Uterus (tissue), 4 donors: ENCODE results near the gene EPB41. TPM values are rescaled to one million over a fixed set of nuclear protein-coding genes. Genes with fewer than 3 reads are reported as not detected.
"Not testable (repeated sequence)": the region's sequence is repeated elsewhere in the genome, so short reads cannot be mapped to it uniquely, and the experiment has no call there.

Experiments used
- DNase-seq, 2 donors: peaks; one replicate each; pipeline ENCODE4 v3.0.0-alpha.2; 2019 to 2020
- H3K27ac ChIP-seq, 2 donors: fragments of 200-600 bp; sonication (generic); 1 replicate in 1 of 2; 2 replicates in 1 of 2; pipeline ENCODE4 v1.5.1; 2016 to 2018
- H3K27me3 ChIP-seq, 2 donors: fragments of 200-600 bp; sonication (generic); one replicate each; pipeline ENCODE4 v1.5.1; 2018 to 2019; ENCODE audit warnings: control low read depth in 1 of 2
- H3K36me3 ChIP-seq, 2 donors: fragments of 200-600 bp; sonication (generic); one replicate each; pipeline ENCODE4 v1.5.1; 2019; ENCODE audit warnings: control low read depth in 1 of 2
- H3K4me1 ChIP-seq, 2 donors: fragments of 200-600 bp; sonication (generic); one replicate each; pipeline ENCODE4 v1.5.1; 2018 to 2019; ENCODE audit warnings: control low read depth in 1 of 2
- H3K4me3 ChIP-seq, 2 donors: fragments of 200-600 bp; sonication (generic); 1 replicate in 1 of 2; 2 replicates in 1 of 2; pipeline ENCODE4 v1.5.1; 2018 to 2019; ENCODE audit warnings: mild to moderate bottlenecking in 1 of 2
- H3K9me3 ChIP-seq, 2 donors: fragments of 200-600 bp; sonication (generic); one replicate each; pipeline ENCODE4 v1.5.1; 2019; ENCODE audit warnings: control low read depth in 1 of 2
- CTCF ChIP-seq, 4 experiments: fragments of 200-600 bp in 2 of 4; fragments of 450-650 bp in 2 of 4; sonication (generic) in 2 of 4; IDR thresholded peaks; one replicate each; pipeline ENCODE4 v1.5.1; 2016 to 2019; ENCODE audit warnings: antibody characterized with exemption in 4 of 4, mild to moderate bottlenecking in 2 of 4, moderate library complexity in 1 of 4
- POLR2A ChIP-seq, 2 donors: fragments of 450-650 bp; IDR thresholded peaks; one replicate each; pipeline ENCODE4 v1.6.1; 2016; ENCODE audit warnings: antibody characterized with exemption in 2 of 2, mild to moderate bottlenecking in 1 of 2, moderate library complexity in 1 of 2
- intact Hi-C: fragments of 100-400 bp; cut with DNase I; formaldehyde crosslinking; loops from one replicate; pipeline ENCODE4 v1.15.1; 2023; ENCODE audit warnings: low total_unique reads
- total RNA-seq, 4 donors: library from RNA; depleted of rRNA in 3 of 4; stranded (reverse); fragments of >200 nt in 3 of 4; gene quantifications; one replicate each; pipeline versions ENCODE4 v1.1.0 to v1.2.4, GENCODE V29; 2014 to 2023
- donor health status: DM: yes; HTN: yes; CAD: no.

EPB41 gene
- total RNA-seq, 4 donors from 2014 or later, result 16.2 to 1,146 (median 45.4) TPM

GRCh38 chr1:29128739-29129138, 214.4 kb downstream of the EPB41 start:
- Histone ChIP-seq H3K9me3 (no peaks in the 10 kb centered on the region), H3K4me1 (no peaks in the 10 kb centered on the region), H3K27ac (no peak overlapping the region), H3K27me3 (no peaks in the 10 kb centered on the region), H3K4me3 (no peak overlapping the region), H3K36me3 (no peaks in the 10 kb centered on the region)
- no peak for DNase-seq
- intact Hi-C loops, result loop anchor here (10.0 kb wide), 1 partner anchor 56 kb away; the partner anchor contains the start of gene SRSF4
- TF ChIP-seq POLR2A (IDR thresholded peaks at IDR 0.05) (no peak), CTCF (IDR thresholded peaks at IDR 0.05) (no peak)

- Histone ChIP-seq H3K4me1 (no peaks in the 10 kb centered on the region), H3K9me3 (no peaks in the 10 kb centered on the region), H3K27ac (no peak overlapping the region), H3K27me3 (no peaks in the 10 kb centered on the region), H3K4me3 (no peak overlapping the region), H3K36me3 (no peaks in the 10 kb centered on the region)
- no peak for TF ChIP-seq POLR2A (IDR thresholded peaks at IDR 0.05)
- no peak for TF ChIP-seq CTCF (IDR thresholded peaks at IDR 0.05)
- intact Hi-C loops, result loop anchor here (10.0 kb wide), 1 partner anchor 55 kb away; the partner anchor contains the start of gene SRSF4
- DNase-seq, result no peak
Measured at GRCh38 chr1:29129916-29130315, 215.5 kb downstream of the EPB41 start.

- H3K36me3 ChIP-seq, H3K9me3 ChIP-seq, H3K4me3 ChIP-seq, H3K27me3 ChIP-seq, H3K4me1 ChIP-seq, intact Hi-C loops, DNase-seq, H3K27ac ChIP-seq: not testable (repeated sequence)
Measured at GRCh38 chr1:29131056-29131455, 216.7 kb downstream of the EPB41 start.

GRCh38 chr1:29133861-29134694, 219.7 kb downstream of the EPB41 start:
- H3K27me3 ChIP-seq, result no peaks in the 10 kb centered on the region
- H3K36me3 ChIP-seq, result no peaks in the 10 kb centered on the region
- no peaks in the 10 kb centered on the region for H3K4me1 ChIP-seq
- intact Hi-C loops, result no loop called here
- H3K27ac ChIP-seq, result no peak overlapping the region
- TF ChIP-seq POLR2A (IDR thresholded peaks at IDR 0.05) (no peak), CTCF (IDR thresholded peaks at IDR 0.05) (no peak)
- no peak overlapping the region for H3K4me3 ChIP-seq
- no peaks in the 10 kb centered on the region for H3K9me3 ChIP-seq
- DNase-seq, result no peak

- H3K36me3 ChIP-seq, result no peaks in the 10 kb centered on the region
- no peaks in the 10 kb centered on the region for H3K27me3 ChIP-seq
- DNase-seq, result no peak
- no peak overlapping the region for H3K27ac ChIP-seq
- intact Hi-C loops, result no loop called here
- no peaks in the 10 kb centered on the region for H3K9me3 ChIP-seq
- no peaks in the 10 kb centered on the region for H3K4me1 ChIP-seq
- no peak for TF ChIP-seq POLR2A (IDR thresholded peaks at IDR 0.05)
- no peak for TF ChIP-seq CTCF (IDR thresholded peaks at IDR 0.05)
- no peak overlapping the region for H3K4me3 ChIP-seq
Measured at GRCh38 chr1:29134695-29135028, 220.3 kb downstream of the EPB41 start.
